ENCODE measurements around the gene CCL20. TPM values are rescaled to one million over a fixed set of nuclear protein-coding genes. Genes with fewer than 3 reads are reported as not detected.

The CCL20 gene
- total and polyA plus RNA-seq, 2 of the 13 experiments (the other 11 are each of a cell fraction or from before 2014, with no cell fraction given) = 223 to 903 TPM

GRCh38 chr2:227813562-227814353, at the start of gene CCL20 (continued):
- peak; percentile 23; the same call in 1 of the 2 replicates for TF ChIP-seq E2F1 (CRISPR knock-in tag; IDR thresholded peaks at IDR 0.05)
- no peak for TF ChIP-seq SOX6 (IDR thresholded peaks at IDR 0.05)
- peak; percentile 99 for TF ChIP-seq SOX6 (CRISPR knock-in tag; IDR thresholded peaks at IDR 0.05)
- no peak for TF ChIP-seq ZSCAN22 (CRISPR knock-in tag; IDR thresholded peaks at IDR 0.05)
- 0 out of 2 replicates have a peak, but pooled peaks have one; percentile 61 for TF ChIP-seq SIN3B (IDR thresholded peaks at IDR 0.05; ENCODE audit: low read length)
- TF ChIP-seq ZMYM3 (CRISPR knock-in tag; IDR thresholded peaks at IDR 0.05) = peak; percentile 75; the same call in 1 of the 2 replicates
- TF ChIP-seq ZNF780A (CRISPR knock-in tag; IDR thresholded peaks at IDR 0.05) = no peak
- no peak for TF ChIP-seq ZNF639 (CRISPR knock-in tag; conservative IDR thresholded peaks at IDR 0.05)
- peak; percentile 75 for TF ChIP-seq FOXA1 (IDR thresholded peaks at IDR 0.05)
- TF ChIP-seq FOXA1 (CRISPR knock-in tag; IDR thresholded peaks at IDR 0.05) = peak; percentile 91
- no peak for TF ChIP-seq PAWR (CRISPR knock-in tag; IDR thresholded peaks at IDR 0.05; ENCODE audit: borderline replicate concordance)
- no peak for TF ChIP-seq ZNF550 (CRISPR knock-in tag; IDR thresholded peaks at IDR 0.05; ENCODE audit: borderline replicate concordance)
- TF ChIP-seq ZBTB44 (CRISPR knock-in tag; IDR thresholded peaks at IDR 0.05) = peak; percentile 14; the same call in 1 of the 2 replicates
- TF ChIP-seq ZBTB40 (IDR thresholded peaks at IDR 0.05) = no peak
- peak; percentile 57 for TF ChIP-seq ZBTB40 (CRISPR knock-in tag; IDR thresholded peaks at IDR 0.05)
- TF ChIP-seq CREB1 (IDR thresholded peaks at IDR 0.05) = peak; percentile 29; the same call in 1 of the 2 replicates
- peak; percentile 85 for TF ChIP-seq CREB1 (CRISPR knock-in tag; IDR thresholded peaks at IDR 0.05)
- TF ChIP-seq ZC3H13 (CRISPR knock-in tag; IDR thresholded peaks at IDR 0.05) = peak; percentile 69
